BJ (cell line): Measurements from ENCODE around the gene NIPAL3. TPM values are rescaled to one million over a fixed set of nuclear protein-coding genes. Genes with fewer than 3 reads are reported as not detected.

Experiments
- CTCF ChIA-PET: fragments of 350-600 bp; formaldehyde crosslinking; extraction: SDS; loops from one replicate; lab custom pipeline; 2021; ENCODE audit warnings: antibody characterized with exemption, inconsistent platforms; lab: Yijun Ruan, JAX
- POLR2A ChIA-PET: fragments of 300-600 bp; sonication (Branson Sonifier 250); formaldehyde crosslinking; extraction: SDS; loops from one replicate; lab custom pipeline; 2021; ENCODE audit warnings: antibody characterized with exemption; lab: Charles Lee
- DNase-seq: peaks from one replicate; pipeline ENCODE4 v3.0.0-alpha.2; 2011; ENCODE audit warnings: low read depth
- H3K27me3 ChIP-seq: 2 replicates; pipeline ENCODE4 v1.6.0; 2011; ENCODE audit warnings: low read length; ENCODE audit not compliant: control insufficient read depth, insufficient read depth
- H3K36me3 ChIP-seq: 2 replicates; pipeline ENCODE4 v1.5.1; 2011; ENCODE audit warnings: low read length; ENCODE audit not compliant: control insufficient read depth, insufficient read depth
- H3K4me3 ChIP-seq: 2 replicates; pipeline ENCODE4 v1.5.1; 2011; ENCODE audit warnings: low read depth, mild to moderate bottlenecking, control low read depth, low read length
- CTCF ChIP-seq: IDR thresholded peaks from 2 replicates; pipeline ENCODE4 v1.5.1; 2011; ENCODE audit warnings: low read depth, mild to moderate bottlenecking, control low read depth, inconsistent platforms, low read length, moderate library complexity; ENCODE audit not compliant: insufficient read depth
- polyA plus RNA-seq: library from polyadenylated mRNA; depleted of rRNA; stranded (reverse); fragments of >200 nt; gene quantifications from 2 replicates; pipeline ENCODE4 v1.2.3, GENCODE V29; 2011

NIPAL3 gene
- polyA plus RNA-seq, 1 experiment = 74.5 TPM

GRCh38 chr1:24500448-24501048 is 84.9 kb downstream of the NIPAL3 start:
- H3K27me3 ChIP-seq = peaks cover 2% of the 10 kb centered on the region; the same call in 1 of the 2 replicates
- no peak overlapping the region for H3K4me3 ChIP-seq
- DNase-seq = no peak
- no peak for TF ChIP-seq CTCF
- CTCF ChIA-PET = interaction anchor here (1.3 kb wide), 1 partner anchor 26 kb away, joined by 3 read pairs; no protein-coding TSS in a partner anchor
- POLR2A ChIA-PET = no interaction called here
- H3K36me3 ChIP-seq = no peaks in the 10 kb centered on the region

GRCh38 chr1:24501371-24502064 is 85.9 kb downstream of the NIPAL3 start:
- ChIA-PET POLR2A (interaction anchor here (0.6 kb wide), 1 partner anchor 177 kb away, joined by 3 read pairs; no protein-coding TSS in a partner anchor), CTCF (interaction anchor here (1.0 to 2.2 kb wide), 3 partner anchors 9 to 25 kb away, joined by 3 to 14 read pairs (median 3); no protein-coding TSS in a partner anchor)
- Histone ChIP-seq H3K4me3 (peak overlapping the region; percentile 73), H3K27me3 (no peaks in the 10 kb centered on the region), H3K36me3 (no peaks in the 10 kb centered on the region)
- TF ChIP-seq CTCF = no peak
- DNase-seq = no peak

GRCh38 chr1:24502065-24502708 is 86.6 kb downstream of the NIPAL3 start:
- ChIA-PET CTCF (interaction anchor here (1.0 to 2.2 kb wide), 3 partner anchors 10 to 25 kb away, joined by 3 to 14 read pairs (median 3); no protein-coding TSS in a partner anchor), POLR2A (interaction anchor here (0.6 kb wide), 1 partner anchor 178 kb away, joined by 3 read pairs; no protein-coding TSS in a partner anchor)
- DNase-seq = no peak
- H3K36me3 ChIP-seq = no peaks in the 10 kb centered on the region
- TF ChIP-seq CTCF = no peak
- H3K27me3 ChIP-seq = no peaks in the 10 kb centered on the region
- H3K4me3 ChIP-seq = peak overlapping the region; percentile 73

GRCh38 chr1:24502709-24503058 is 87.1 kb downstream of the NIPAL3 start, which contains the start of gene RCAN3:
Gene RCAN3, plus strand, starts transcription at chr1:24502836. Its CDS starts 11,537 bp downstream, at chr1:24514373.
- H3K36me3 ChIP-seq = no peaks in the 10 kb centered on the region
- no peak for DNase-seq
- H3K4me3 ChIP-seq = peak within 1 kb of the TSS; percentile 73
- CTCF ChIA-PET = interaction anchor here (2.2 kb wide), 1 partner anchor 11 kb away, joined by 14 read pairs; no protein-coding TSS in a partner anchor
- H3K27me3 ChIP-seq = no peaks in the 10 kb centered on the region
- TF ChIP-seq CTCF = no peak
- POLR2A ChIA-PET = no interaction called here
